ENCODE data around the gene NPFFR2.
"Not testable (repeated sequence)": the region's sequence is repeated elsewhere in the genome, so short reads cannot be mapped to it uniquely, and the experiment has no call there.

The NPFFR2 gene

GRCh38 chr4:72111863-72112262 lies 80.1 kb downstream of the NPFFR2 start:
- no peak overlapping the region for H3K27ac ChIP-seq
- TF ChIP-seq CTCF (conservative IDR thresholded peaks at IDR 0.05) (no peak), ZFX (IDR thresholded peaks at IDR 0.05) (no peak)

- TF ChIP-seq CTCF (conservative IDR thresholded peaks at IDR 0.05) = no peak
- TF ChIP-seq ZFX (IDR thresholded peaks at IDR 0.05) = no peak
- no peak overlapping the region for H3K27ac ChIP-seq
These were observed 80.8 kb downstream of the NPFFR2 start for GRCh38 chr4:72112514-72113156.

- no peak overlapping the region for H3K27ac ChIP-seq
- TF ChIP-seq CTCF (conservative IDR thresholded peaks at IDR 0.05) = no peak
- TF ChIP-seq ZFX (IDR thresholded peaks at IDR 0.05) = no peak
These were observed 86.2 kb downstream of the NPFFR2 start for GRCh38 chr4:72118017-72118416.

GRCh38 chr4:72119946-72120345 lies 88.1 kb downstream of the NPFFR2 start:
- TF ChIP-seq CTCF (conservative IDR thresholded peaks at IDR 0.05) (no peak), ZFX (IDR thresholded peaks at IDR 0.05) (no peak)

GRCh38 chr4:72128741-72129140 lies 96.9 kb downstream of the NPFFR2 start:
- no peak overlapping the region for H3K27ac ChIP-seq
- TF ChIP-seq CTCF (conservative IDR thresholded peaks at IDR 0.05) (no peak), ZFX (IDR thresholded peaks at IDR 0.05) (no peak)

More at GRCh38 chr4:72119946-72120345, 88.1 kb downstream of the NPFFR2 start:
- H3K27ac ChIP-seq = peak overlapping the region; percentile 58

GRCh38 chr4:72136429-72136828 lies 104.6 kb downstream of the NPFFR2 start:
- no peak for TF ChIP-seq ZFX (IDR thresholded peaks at IDR 0.05)
- TF ChIP-seq CTCF (conservative IDR thresholded peaks at IDR 0.05) = no peak
- H3K27ac ChIP-seq = no peak overlapping the region

- not testable (repeated sequence) for H3K27ac ChIP-seq
These were observed 108.2 kb downstream of the NPFFR2 start for GRCh38 chr4:72139997-72140396.

GRCh38 chr4:72144241-72144640 lies 112.4 kb downstream of the NPFFR2 start:
- no peak overlapping the region for H3K27ac ChIP-seq
- no peak for TF ChIP-seq ZFX (IDR thresholded peaks at IDR 0.05)

Measured in C4-2B (cell line).